Right lobe of liver (tissue), 4 donors: ENCODE data around the gene IFRD2.

Experiments used
- POLR2A ChIP-seq: fragments of 450-650 bp; IDR thresholded peaks from one replicate; pipeline ENCODE4 v1.6.1; 2017; ENCODE audit warnings: antibody characterized with exemption, mild to moderate bottlenecking
- TF ChIP-seq, protein P1 (sequence below), 4 donors: fragments of 200-600 bp in 3 of 4; fragments of 450-650 bp in 1 of 4; IDR thresholded peaks; one replicate each; pipeline versions ENCODE4 v1.5.1 to v1.8.0; 2016 to 2022; ENCODE audit warnings: antibody characterized with exemption in 4 of 4, mild to moderate bottlenecking in 2 of 4
- donor health status: DM: no; HTN: no; CAD: no.
- donor health status: DM: no; HTN: no; CAD: no.
- donor health status: DM: no; HTN: yes; CAD: no.

DNA sequence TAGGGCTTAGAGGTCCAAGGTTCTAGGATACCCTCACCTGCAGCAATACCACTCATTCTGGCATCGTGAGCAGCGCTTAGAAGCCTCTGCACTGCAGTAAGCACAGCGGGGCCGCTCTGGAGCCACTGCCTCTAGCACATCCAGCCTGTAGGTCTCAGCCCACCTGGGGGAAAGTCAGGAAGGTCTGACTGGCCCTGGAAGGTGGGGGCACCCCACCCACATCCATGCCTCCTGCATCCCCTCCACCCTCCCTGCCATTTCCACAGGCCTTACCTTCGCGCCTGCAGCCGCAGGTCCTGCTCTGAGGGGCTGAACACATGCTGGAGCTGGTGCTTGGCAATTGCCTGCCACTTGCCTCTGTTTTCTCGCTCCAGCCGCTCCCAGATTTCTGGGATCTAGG is 49.3 kb upstream of the IFRD2 start:
- TF ChIP-seq, protein P1, sequence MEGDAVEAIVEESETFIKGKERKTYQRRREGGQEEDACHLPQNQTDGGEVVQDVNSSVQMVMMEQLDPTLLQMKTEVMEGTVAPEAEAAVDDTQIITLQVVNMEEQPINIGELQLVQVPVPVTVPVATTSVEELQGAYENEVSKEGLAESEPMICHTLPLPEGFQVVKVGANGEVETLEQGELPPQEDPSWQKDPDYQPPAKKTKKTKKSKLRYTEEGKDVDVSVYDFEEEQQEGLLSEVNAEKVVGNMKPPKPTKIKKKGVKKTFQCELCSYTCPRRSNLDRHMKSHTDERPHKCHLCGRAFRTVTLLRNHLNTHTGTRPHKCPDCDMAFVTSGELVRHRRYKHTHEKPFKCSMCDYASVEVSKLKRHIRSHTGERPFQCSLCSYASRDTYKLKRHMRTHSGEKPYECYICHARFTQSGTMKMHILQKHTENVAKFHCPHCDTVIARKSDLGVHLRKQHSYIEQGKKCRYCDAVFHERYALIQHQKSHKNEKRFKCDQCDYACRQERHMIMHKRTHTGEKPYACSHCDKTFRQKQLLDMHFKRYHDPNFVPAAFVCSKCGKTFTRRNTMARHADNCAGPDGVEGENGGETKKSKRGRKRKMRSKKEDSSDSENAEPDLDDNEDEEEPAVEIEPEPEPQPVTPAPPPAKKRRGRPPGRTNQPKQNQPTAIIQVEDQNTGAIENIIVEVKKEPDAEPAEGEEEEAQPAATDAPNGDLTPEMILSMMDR (IDR thresholded peaks at IDR 0.05) = no peak
- TF ChIP-seq POLR2A = no peak
